HL-60 (cell line): ENCODE results near the gene IGHMBP2.
A peak's percentile ranks its signal among the peaks of the same experiment; 100 is the strongest.

Source experiments
- DNase-seq, 2 experiments: peaks; one replicate each; pipeline ENCODE4 v3.0.0-alpha.2; 2010 to 2020; ENCODE audit warnings: low read depth in 1 of 2, low spot score in 1 of 2
- H3K27ac ChIP-seq: fragments of 250-450 bp; sonication (Bioruptor Pico); replicated peaks from 2 replicates; pipeline ENCODE4 v1.5.1; 2020; ENCODE audit warnings: mild to moderate bottlenecking, moderate library complexity
- H3K27me3 ChIP-seq: fragments of 250-450 bp; sonication (Bioruptor Pico); 2 replicates; pipeline ENCODE4 v1.5.1; 2021; ENCODE audit warnings: mild to moderate bottlenecking, moderate library complexity; ENCODE audit not compliant: insufficient read depth, poor library complexity, severe bottlenecking
- H3K4me3 ChIP-seq: replicated peaks from 2 replicates; pipeline ENCODE4 v1.5.1; 2011; ENCODE audit warnings: mild to moderate bottlenecking, control low read depth, low read length; ENCODE audit not compliant: insufficient read depth
- GABPA ChIP-seq: IDR thresholded peaks from 2 replicates; pipeline ENCODE4 v1.6.1; 2012; ENCODE audit warnings: low read depth
- POLR2AphosphoS5 ChIP-seq: IDR thresholded peaks from 2 replicates; pipeline ENCODE4 v1.6.1; 2012; ENCODE audit warnings: low read depth
- SPI1 ChIP-seq: IDR thresholded peaks from 2 replicates; pipeline ENCODE4 v1.6.1; 2012; ENCODE audit warnings: low read depth, mild to moderate bottlenecking, borderline replicate concordance
- TF ChIP-seq, protein P1 (sequence below): IDR thresholded peaks from one replicate; pipeline ENCODE4 v1.5.1; 2011; ENCODE audit warnings: low read length, control low read depth, inconsistent platforms; ENCODE audit not compliant: insufficient read depth
- TF ChIP-seq, protein P2 (sequence below): IDR thresholded peaks from 2 replicates; pipeline ENCODE4 v1.6.1; 2012; ENCODE audit warnings: low read depth; ENCODE audit not compliant: insufficient replicate concordance

The IGHMBP2 gene

DNA sequence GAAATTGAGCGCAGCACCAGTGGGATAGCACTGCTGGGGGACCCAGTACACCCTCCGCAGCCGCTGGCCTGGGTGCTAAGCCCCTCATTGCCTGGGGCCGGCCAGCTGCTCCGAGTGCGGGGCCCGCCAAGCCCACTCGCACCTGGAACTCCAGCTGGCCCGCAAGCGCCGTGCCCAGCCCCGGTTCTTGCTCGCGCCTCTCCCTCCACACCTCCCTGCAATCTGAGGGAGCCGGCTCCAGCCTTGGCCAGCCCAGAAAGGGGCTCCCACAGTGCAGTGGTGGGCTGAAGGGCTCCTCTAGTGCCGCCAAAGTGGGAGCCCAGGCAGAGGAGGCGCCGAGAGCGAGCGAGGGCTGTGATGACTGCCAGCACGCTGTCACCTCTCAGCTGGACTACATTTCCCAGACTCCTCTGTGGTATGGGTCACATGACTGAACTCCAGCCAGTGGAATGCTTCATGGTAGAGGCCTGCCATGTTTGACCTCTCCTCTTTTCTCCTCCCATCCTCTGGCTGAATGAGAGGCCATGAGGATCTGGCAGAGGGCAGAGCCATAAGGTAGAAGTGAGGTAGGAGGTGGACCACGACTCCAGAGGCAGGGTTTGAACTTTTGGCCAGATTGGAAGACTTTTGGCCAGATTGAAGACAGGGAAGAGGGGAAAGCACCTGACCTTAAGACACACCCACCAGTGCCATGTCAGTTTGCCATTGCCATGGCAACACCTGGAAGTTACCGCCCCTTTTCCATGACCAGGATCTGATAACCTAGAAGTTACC is 70.9 kb downstream of the IGHMBP2 start:
- DNase-seq, result peak in 1 of 2 experiments; percentile 18
- Histone ChIP-seq H3K27me3 (no peaks in the 10 kb centered on the region), H3K27ac (no peak overlapping the region), H3K4me3 (no peak overlapping the region)
- TF ChIP-seq POLR2AphosphoS5 (no peak), GABPA (no peak), SPI1 (no peak)
- TF ChIP-seq, protein P1, sequence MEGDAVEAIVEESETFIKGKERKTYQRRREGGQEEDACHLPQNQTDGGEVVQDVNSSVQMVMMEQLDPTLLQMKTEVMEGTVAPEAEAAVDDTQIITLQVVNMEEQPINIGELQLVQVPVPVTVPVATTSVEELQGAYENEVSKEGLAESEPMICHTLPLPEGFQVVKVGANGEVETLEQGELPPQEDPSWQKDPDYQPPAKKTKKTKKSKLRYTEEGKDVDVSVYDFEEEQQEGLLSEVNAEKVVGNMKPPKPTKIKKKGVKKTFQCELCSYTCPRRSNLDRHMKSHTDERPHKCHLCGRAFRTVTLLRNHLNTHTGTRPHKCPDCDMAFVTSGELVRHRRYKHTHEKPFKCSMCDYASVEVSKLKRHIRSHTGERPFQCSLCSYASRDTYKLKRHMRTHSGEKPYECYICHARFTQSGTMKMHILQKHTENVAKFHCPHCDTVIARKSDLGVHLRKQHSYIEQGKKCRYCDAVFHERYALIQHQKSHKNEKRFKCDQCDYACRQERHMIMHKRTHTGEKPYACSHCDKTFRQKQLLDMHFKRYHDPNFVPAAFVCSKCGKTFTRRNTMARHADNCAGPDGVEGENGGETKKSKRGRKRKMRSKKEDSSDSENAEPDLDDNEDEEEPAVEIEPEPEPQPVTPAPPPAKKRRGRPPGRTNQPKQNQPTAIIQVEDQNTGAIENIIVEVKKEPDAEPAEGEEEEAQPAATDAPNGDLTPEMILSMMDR, result no peak
- TF ChIP-seq, protein P2, sequence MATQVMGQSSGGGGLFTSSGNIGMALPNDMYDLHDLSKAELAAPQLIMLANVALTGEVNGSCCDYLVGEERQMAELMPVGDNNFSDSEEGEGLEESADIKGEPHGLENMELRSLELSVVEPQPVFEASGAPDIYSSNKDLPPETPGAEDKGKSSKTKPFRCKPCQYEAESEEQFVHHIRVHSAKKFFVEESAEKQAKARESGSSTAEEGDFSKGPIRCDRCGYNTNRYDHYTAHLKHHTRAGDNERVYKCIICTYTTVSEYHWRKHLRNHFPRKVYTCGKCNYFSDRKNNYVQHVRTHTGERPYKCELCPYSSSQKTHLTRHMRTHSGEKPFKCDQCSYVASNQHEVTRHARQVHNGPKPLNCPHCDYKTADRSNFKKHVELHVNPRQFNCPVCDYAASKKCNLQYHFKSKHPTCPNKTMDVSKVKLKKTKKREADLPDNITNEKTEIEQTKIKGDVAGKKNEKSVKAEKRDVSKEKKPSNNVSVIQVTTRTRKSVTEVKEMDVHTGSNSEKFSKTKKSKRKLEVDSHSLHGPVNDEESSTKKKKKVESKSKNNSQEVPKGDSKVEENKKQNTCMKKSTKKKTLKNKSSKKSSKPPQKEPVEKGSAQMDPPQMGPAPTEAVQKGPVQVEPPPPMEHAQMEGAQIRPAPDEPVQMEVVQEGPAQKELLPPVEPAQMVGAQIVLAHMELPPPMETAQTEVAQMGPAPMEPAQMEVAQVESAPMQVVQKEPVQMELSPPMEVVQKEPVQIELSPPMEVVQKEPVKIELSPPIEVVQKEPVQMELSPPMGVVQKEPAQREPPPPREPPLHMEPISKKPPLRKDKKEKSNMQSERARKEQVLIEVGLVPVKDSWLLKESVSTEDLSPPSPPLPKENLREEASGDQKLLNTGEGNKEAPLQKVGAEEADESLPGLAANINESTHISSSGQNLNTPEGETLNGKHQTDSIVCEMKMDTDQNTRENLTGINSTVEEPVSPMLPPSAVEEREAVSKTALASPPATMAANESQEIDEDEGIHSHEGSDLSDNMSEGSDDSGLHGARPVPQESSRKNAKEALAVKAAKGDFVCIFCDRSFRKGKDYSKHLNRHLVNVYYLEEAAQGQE, result no peak

DNA sequence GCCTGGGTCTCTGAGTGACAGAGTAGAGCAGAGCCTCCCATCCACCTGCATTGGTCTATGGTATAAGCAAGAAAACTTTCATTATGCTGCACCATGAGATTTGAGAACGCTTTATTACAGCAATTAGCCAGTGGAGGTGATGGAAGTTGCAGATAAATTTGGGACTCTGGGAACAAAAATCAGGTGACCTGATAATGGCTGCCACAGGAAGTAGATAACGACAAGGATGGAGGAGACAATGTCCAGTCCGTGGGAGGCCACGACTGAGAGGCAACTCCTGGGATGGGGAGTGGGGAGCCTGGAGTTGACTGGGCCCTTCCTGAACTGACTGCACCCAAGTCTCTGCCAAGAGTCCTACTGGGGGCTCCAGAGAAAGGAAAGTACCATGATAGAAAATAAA is 72.4 kb downstream of the IGHMBP2 start:
- Histone ChIP-seq H3K27ac (no peak overlapping the region), H3K4me3 (no peak overlapping the region), H3K27me3 (no peaks in the 10 kb centered on the region)
- TF ChIP-seq POLR2AphosphoS5, result no peak
- TF ChIP-seq GABPA, result no peak
- TF ChIP-seq, protein P2, result no peak
- TF ChIP-seq SPI1, result no peak
- TF ChIP-seq, protein P1, result no peak
- DNase-seq, result no peak

DNA sequence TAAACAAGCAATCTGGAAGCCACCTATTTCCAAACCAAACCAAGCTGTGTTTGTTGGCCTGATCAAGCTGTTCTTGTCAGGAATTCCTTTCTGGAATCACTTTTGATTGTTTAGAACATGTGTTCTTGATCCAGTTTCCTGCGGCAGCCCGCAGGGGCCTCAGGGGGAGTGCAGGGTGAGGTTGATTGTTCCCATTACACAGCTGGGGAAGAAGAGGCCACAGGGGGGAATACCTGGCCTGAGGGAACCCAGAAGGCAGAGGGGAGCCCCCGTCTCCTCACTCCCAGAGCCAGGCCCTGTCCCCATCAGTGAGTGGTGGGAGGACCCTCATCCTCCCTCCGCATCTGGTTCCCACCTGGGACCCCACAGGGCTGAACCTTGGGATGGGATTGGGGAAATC is 72.9 kb downstream of the IGHMBP2 start:
- TF ChIP-seq POLR2AphosphoS5 (no peak), GABPA (no peak), SPI1 (no peak)
- TF ChIP-seq, protein P2, result no peak
- TF ChIP-seq, protein P1, result no peak
- Histone ChIP-seq H3K4me3 (no peak overlapping the region), H3K27me3 (no peaks in the 10 kb centered on the region), H3K27ac (no peak overlapping the region)
- no peak for DNase-seq
